T-helper 1 cell treated with Interleukin-12 subunit alpha and Interleukin-12 subunit beta and Interleukin-4 antibody, amounts not matched to agents 30 ng/mL and 1 ng/mL, for 36 hours (primary cell): ENCODE data around the gene GOLGA8F. TPM values are rescaled to one million over a fixed set of nuclear protein-coding genes. Genes with fewer than 3 reads are reported as not detected.
"Not testable (repeated sequence)": the region's sequence is repeated elsewhere in the genome, so short reads cannot be mapped to it uniquely, and the experiment has no call there.

Source experiments
- intact Hi-C: fragments of 100-400 bp; cut with micrococcal nuclease; formaldehyde crosslinking; loops from one replicate; pipeline ENCODE4 v1.15.1; 2024
- total RNA-seq: library from RNA; stranded (reverse); gene quantifications from 2 replicates; pipeline ENCODE4 v1.2.3, GENCODE V29; 2022

GOLGA8F gene
- not detected in 2 replicates for total RNA-seq

GRCh38 chr15:28378364-28378763 lies at the start of gene GOLGA8F:
Gene GOLGA8F (plus strand): TSS chr15:28378664. CDS start chr15:28378762, 98 bp downstream.
- intact Hi-C loops, result not testable (repeated sequence)

- intact Hi-C loops, result not testable (repeated sequence)
Observed at GRCh38 chr15:28357984-28358383, 20.5 kb upstream of the GOLGA8F start, which contains the start of gene GOLGA6L24. Gene GOLGA6L24 (minus strand): TSS chr15:28358084. CDS start chr15:28358023, 61 bp downstream.

- intact Hi-C loops, result not testable (repeated sequence)
Observed at GRCh38 chr15:28365502-28365901, 13.0 kb upstream of the GOLGA8F start.

GRCh38 chr15:28380053-28380452 lies 1.6 kb downstream of the GOLGA8F start:
- intact Hi-C loops, result not testable (repeated sequence)

GRCh38 chr15:28396022-28396421 lies 17.6 kb downstream of the GOLGA8F start:
- intact Hi-C loops, result not testable (repeated sequence)

GRCh38 chr15:28402774-28403435 lies 24.4 kb downstream of the GOLGA8F start:
- intact Hi-C loops, result not testable (repeated sequence)

- intact Hi-C loops, result not testable (repeated sequence)
Observed at GRCh38 chr15:28420470-28420869, 42.0 kb downstream of the GOLGA8F start.

- intact Hi-C loops, result not testable (repeated sequence)
Observed at GRCh38 chr15:28435594-28435993, 57.1 kb downstream of the GOLGA8F start.

Other genes starting within 250 kb of the GOLGA8F start
- gene HERC2, start 56.5 kb upstream of the GOLGA8F start, total RNA-seq, result 46.3 and 48.9 TPM in 2 replicates
- gene GOLGA6L24, start 20.6 kb upstream of the GOLGA8F start, total RNA-seq, result not detected in 2 replicates
- gene GOLGA8G, start 154.3 kb downstream of the GOLGA8F start, total RNA-seq, result not detected in 2 replicates
- gene GOLGA6L25, start 174.9 kb downstream of the GOLGA8F start, total RNA-seq, result not detected in 2 replicates